Prostate gland (tissue), 2 donors: ENCODE results near the gene NFKB1.

ENCODE experiments used
- POLR2A ChIP-seq: fragments of 450-650 bp; IDR thresholded peaks from one replicate; pipeline ENCODE4 v1.6.1; 2016; ENCODE audit warnings: antibody characterized with exemption, mild to moderate bottlenecking
- TF ChIP-seq, protein P1 (sequence below), 4 experiments: fragments of 200-600 bp in 2 of 4; fragments of 450-650 bp in 2 of 4; sonication (generic) in 2 of 4; IDR thresholded peaks; 1 replicate in 3 of 4; 2 replicates in 1 of 4; pipeline ENCODE4 v1.5.1; 2016 to 2019; ENCODE audit warnings: antibody characterized with exemption in 4 of 4, mild to moderate bottlenecking in 2 of 4, moderate library complexity in 2 of 4

DNA sequence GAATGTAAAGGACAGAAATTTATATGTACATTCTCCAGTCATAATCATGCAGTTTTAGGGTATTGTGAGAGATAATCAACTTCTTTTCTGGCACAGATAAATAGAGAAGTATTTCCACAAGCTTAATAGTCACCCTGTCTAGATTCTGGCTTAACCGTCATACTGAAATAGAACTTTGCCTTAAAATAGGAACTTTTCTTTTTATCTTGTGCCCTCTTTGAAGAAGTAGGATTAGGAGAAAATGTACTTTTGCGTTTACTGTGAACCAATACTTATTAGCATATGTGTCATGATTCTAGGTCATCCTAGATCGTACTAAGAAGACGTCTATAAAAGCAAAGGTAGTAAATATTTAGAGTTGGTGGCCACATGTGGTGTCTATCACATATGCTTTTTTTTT lies 95.4 kb downstream of the NFKB1 start:
- TF ChIP-seq, protein P1, sequence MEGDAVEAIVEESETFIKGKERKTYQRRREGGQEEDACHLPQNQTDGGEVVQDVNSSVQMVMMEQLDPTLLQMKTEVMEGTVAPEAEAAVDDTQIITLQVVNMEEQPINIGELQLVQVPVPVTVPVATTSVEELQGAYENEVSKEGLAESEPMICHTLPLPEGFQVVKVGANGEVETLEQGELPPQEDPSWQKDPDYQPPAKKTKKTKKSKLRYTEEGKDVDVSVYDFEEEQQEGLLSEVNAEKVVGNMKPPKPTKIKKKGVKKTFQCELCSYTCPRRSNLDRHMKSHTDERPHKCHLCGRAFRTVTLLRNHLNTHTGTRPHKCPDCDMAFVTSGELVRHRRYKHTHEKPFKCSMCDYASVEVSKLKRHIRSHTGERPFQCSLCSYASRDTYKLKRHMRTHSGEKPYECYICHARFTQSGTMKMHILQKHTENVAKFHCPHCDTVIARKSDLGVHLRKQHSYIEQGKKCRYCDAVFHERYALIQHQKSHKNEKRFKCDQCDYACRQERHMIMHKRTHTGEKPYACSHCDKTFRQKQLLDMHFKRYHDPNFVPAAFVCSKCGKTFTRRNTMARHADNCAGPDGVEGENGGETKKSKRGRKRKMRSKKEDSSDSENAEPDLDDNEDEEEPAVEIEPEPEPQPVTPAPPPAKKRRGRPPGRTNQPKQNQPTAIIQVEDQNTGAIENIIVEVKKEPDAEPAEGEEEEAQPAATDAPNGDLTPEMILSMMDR (IDR thresholded peaks at IDR 0.05), result no peak
- no peak for TF ChIP-seq POLR2A
